Limb (tissue), 2 donors: Measurements from ENCODE around the gene NECTIN1.

Source experiments
- DNase-seq, 2 donors: peaks; one replicate each; pipeline ENCODE4 v3.0.0-alpha.2; 2016; ENCODE audit errors: extremely low spot score in 2 of 2

NECTIN1 gene

GRCh38 chr11:119694334-119694733 lies 34.7 kb downstream of the NECTIN1 start:
- DNase-seq = no peak

DNA sequence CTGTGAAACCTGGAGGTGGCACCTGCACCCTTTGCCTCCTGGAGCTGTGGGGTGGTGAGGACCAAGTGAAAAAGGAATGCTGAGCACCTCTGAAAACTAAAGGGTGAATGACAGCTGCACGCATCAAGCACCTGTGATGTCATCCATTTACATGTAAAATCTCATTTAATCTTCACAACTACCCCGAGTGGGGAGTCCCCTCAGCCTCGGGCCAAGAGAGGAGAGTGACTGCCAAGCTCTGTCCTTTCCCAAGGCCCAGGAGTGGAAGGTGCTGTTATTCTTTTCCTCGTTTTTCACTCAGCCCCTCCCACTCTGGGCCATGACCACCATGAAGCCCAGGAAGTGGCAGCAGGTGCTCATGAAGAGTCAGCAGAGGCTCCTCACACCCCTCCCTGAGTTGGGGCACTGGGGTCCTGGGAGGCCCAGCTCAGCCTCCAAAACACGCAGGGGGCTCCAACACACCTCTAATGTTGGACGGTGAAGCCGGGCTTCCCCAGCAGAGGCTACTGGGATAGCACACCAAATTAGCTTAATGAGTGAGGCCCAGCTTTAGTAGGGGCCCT lies 35.7 kb downstream of the NECTIN1 start:
- no peak for DNase-seq

DNA sequence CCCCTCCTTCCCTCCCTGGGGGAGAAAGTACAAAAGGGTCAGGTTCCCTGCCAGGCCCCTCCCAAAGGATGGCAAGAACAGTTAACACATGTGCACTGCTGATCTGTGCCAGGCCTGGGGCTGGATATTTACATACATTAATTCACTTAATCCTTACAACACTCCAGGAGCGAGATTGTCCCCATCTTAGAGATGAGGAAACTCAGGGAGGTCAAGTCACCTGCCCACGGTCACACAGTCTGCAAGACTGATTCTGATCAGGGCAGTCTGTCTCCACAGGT lies 36.5 kb downstream of the NECTIN1 start:
- no peak for DNase-seq

DNA sequence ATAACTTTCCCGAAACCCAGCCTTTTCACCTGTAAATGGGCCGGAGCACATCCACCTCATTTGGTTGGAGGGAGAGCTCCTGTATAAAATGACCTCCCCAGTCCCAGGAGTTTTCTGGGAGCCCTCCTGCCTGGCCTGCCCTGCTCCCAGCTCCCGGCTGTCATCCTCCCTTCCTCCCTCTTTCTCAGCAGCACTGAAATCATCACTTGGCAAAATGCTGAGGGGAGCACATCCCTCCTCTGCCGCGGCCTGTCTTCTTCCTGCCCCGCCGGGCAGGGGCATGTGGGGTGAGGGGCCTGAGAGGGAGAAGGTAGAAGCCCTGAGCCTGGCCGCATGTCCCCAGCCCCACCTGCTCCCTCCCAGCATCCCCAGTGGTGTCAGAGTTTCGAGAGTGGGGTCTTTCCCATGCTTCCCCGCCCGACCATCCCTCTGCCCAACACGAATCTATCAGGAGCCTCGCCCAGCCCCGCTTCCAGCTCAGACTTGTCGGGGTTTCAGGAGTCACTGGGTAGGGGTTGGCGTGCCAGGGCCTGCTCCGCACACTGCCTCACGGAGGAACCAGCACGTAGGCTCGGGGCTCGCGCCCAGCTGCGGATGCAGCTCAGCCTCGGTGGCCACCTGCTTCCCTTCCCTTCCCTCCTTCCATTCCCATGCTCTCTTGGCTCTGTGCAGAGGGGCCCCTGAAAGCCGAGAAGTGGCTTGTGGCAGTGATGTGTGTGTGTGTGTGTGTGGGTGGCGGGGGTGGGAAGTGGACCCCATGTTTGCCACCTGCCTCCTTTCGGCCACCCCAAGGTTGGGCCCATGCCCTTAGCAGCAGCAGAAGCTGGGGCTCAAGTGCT lies 37.1 kb downstream of the NECTIN1 start:
- DNase-seq = peak in 1 of 2 donors; percentile 61

- no peak for DNase-seq
These were observed 37.9 kb downstream of the NECTIN1 start for GRCh38 chr11:119691020-119691666.

DNA sequence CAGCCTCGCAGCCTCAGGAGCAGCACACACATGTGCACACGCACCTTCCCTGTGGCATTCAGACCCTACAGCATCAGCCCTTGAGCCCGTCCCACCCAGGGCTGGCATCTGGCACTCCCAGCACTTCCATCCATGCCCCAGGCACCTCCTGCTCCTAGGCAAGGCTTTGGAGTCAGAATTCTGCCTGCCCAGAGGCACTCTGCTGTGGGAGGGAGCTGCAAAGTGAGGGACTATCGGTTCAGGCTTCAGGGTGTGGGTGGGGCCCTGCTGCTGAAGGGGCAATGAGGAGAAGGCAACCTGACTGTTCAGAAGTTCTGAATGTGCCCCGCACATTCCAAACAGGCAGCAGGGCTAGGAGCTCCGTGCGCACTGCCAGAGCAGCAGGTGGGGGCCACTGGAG lies 39.7 kb downstream of the NECTIN1 start:
- DNase-seq = no peak

DNA sequence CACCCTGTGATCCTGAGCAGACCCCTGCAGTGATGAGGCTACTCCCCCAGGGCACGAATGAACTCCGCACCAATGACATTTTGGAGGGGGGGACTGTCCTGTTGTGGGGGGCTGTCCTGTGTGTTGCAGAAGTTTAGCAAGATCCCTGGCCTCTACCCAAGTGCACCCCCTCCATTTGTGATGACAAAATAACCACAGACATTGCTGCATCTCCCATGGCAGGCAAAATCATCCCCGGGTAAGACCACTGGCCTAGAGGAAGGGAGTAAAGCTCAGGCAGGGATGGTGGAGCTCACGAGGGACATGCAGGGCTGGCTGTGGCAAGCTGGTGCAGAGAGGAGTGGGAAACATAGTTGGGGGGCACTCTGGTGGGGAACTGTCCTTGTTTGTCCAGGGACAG lies 40.6 kb downstream of the NECTIN1 start:
- no peak for DNase-seq

- DNase-seq = no peak
These were observed 41.5 kb downstream of the NECTIN1 start for GRCh38 chr11:119687373-119688046.

DNA sequence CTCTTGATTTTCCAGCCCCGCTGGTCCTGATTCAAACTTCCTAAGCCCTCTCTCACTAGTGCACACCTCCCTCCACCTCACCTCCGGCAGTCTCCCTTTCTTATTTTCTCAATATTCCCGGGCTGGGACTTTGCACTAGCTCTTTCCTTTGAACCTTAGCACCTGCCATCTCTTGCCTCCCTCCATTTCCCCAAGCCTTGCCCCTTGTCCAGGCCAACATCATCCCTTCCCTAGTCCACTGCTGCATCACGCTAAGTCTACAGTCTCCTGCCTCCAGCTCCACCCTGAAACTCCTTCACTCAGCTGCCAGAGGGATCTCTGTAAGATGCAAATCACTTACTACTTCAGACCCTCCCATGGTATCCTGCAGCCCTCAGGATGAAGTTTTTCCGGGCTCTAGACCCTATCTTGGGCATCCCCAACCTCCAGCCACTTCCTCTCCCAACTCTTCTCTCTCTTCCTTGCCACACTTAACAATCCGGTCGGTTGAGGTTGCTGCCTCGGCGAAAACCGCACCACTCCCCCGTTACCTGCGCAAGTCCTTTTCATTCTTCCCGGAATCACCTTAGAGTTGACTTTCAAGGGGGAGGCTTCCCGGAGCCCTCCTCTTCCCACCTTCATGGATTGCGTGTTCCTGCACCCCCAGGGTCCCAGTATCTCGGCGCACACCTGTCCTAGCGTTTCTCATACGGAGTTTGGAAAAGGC lies 42.7 kb downstream of the NECTIN1 start:
- no peak for DNase-seq

DNA sequence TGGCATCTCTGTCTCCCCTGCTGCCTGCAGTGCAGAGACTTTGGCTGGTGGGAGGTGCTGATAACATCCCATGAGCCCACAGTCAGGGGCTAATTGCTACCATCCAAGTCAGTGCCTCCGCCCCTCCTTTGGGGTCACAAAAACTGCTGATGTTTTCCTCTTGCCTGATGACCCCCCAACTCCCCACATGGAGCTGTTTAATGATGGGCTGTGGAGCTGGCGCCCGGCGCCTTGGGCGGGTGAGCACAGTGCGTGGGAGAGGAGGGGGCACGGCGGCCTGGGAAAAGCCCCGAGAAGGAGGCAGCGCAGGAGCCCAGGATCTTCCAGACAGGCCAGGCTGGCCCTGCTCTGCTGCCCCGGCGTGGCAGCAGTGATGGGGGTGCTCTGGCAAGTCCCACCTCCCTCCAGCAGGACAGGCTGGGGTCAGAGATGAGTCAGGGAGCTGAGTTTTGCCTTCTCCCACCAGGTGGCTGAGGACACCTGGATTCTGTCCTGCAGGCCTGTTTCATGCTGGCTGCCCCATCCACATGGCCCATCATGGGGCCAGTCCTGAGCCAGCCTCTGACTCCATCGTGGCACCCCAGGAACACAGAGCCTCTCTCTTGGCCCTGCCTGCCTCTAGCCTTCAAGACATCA lies 43.8 kb downstream of the NECTIN1 start:
- DNase-seq = no peak

DNA sequence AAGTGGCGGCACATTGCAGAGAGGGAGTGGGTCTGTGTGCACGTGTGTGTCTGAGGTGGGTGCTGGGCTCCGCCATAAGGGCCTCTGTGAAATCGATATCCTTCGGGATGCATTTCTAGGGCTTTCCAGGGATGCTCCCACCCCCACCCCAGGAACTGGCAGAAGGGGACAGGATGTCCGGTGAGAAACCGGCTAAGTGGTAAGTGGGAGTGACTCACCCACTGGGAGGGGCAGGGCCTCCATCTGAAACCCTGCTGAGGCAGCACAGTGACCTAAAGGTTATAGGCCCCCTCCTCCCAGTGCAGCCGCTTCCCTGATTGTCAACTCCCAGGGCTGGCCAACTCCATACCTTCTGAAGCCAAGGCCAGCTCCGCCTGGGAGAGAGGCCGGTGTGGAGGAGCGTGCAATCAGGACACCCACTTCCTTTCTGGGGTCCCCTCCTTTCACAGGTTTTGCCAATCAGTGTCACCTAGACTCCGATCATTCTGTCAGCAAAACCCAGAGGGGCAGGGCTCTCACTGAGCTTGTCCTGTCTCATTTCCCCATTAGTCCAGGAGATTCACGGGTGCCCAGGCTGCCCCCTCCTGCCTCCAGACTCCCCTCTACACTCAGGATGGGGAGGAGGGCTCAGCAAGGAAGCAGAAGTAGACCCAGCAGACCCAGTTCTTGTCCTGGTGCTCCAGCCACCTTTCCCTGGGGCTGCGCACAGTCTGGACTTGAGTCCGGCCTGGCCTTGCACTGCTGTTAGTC lies 44.5 kb downstream of the NECTIN1 start:
- DNase-seq = no peak

DNA sequence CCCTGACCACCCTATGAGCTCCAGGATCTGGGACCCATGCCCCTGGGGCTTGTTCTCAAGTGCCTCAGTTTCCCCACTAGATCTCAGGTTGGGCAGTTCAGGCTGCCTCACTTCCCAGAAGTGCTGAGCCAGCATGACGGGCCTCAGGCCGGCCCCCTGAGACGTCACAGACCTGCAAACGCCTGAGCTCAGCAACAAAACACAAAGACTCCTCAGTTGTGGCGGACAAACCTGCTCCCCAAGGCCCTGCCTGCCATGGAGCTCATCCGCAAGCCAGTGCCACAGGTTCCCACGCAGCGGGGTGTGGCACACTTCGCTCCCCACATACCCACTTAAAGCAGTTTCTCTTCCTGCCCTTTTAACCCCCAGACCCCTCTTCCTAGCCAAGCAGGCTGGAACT lies 45.2 kb downstream of the NECTIN1 start:
- no peak for DNase-seq

- no peak for DNase-seq
These were observed 47.6 kb downstream of the NECTIN1 start for GRCh38 chr11:119681361-119681910.

DNA sequence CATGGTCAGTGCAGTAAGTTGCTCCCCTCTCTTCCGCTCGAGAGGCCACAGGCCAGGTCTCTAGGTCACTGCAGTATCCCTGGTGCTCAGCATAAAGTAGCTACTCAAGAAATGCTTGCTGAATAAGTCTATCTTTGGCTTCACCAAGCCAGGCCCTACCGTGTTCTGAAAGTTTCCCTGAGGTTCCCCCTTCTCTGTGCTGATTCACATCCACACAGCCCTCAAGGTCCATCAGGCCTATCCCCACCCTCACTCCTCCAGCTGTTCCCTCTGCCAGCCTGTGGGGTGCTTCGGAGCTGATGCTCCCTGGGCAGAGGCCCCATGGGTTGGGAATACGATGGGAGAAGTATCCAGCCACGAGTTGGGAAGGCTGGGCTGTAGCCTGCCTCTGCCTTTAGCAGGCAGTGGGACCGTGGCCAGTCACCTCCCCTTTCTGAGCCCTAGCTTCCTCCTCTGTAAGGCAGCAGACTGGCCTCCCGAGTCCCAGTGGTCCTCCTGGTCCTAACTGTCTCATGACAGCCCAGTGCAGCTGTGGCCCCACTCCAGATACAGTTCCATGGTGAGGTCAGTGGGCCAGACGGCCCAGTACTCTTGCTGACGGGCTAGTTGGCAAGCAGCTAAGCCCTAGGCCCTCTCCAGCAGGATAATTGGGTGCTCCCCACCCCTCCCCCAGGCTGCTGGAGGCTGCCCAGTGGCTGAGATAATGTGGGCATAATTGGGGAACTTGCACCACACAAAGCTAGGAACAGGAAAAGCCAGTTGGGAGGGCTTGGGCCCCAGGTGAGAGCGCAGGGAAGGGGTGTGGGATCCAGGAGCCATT lies 48.2 kb downstream of the NECTIN1 start:
- DNase-seq = no peak

DNA sequence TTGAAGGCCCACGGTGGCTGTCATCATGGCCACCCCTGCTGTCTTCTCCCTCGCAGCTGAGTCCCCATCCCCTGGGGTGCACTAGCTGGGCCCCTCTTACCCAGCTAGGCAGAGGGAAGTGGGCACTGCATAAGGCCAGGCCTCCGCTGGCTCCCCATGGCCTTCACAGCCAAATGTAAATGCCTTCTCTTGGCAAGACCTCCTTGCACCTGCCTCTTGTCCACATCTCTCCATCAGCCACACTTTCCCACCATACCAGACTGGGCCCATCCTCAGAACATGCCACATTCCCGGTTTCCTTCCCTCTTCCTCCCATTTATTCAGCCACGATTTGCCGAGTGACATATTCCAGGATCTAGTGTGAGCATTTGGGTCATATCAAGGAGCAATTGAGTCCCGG lies 49.7 kb downstream of the NECTIN1 start:
- DNase-seq = no peak

DNA sequence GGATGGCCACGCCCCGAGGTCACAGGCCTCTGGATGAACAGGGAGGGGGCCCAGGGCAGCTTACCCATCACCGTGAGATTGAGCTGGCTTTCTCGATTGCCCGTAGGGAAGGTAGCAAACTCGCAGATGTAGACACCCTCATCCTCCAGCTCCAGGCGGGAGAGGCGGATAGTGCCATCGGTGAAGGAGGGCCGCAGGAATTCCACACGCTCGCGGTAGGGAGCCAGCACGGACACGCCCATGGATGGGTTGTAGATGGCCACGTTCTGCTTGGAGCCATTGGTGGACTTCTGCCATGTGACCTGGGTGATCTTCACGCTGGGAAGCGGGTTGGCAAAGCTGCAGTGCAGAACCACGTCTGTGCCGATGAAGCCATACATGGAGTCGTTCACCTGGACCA lies 50.6 kb downstream of the NECTIN1 start:
- DNase-seq = no peak

- DNase-seq = no peak
These were observed 51.2 kb downstream of the NECTIN1 start for GRCh38 chr11:119677840-119678239.

- DNase-seq = no peak
These were observed 52.5 kb downstream of the NECTIN1 start for GRCh38 chr11:119676461-119677020.

DNA sequence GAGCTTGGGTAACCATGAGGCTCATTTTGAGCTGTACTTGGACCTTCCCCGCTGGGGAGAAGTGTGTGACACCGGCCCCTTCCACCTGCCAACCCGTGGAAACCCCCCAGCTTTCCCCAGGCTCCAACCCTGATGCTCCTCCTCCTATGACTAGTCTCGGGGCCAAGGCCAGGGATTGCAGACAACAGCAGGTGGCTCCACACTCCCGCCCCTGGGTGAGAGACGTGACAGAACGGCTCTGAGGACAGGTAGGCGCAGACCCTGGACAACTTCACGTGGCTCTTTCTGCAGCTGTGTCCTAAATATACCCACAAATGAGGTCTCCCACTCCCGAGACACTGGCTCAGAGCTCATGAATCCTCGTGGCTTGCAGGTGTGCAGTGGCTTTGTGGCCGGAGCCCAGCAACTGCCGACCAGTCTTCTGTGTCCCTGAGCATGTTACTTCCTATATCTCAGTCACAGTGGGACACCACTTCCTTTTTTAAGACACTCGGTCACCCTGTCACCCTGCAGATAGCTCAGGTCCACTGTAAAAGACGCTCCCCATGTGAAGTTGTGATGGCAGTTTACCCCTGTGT lies 55.2 kb downstream of the NECTIN1 start:
- no peak for DNase-seq
